ENCODE results near the gene TDP1. TPM values are rescaled to one million over a fixed set of nuclear protein-coding genes. Genes with fewer than 3 reads are reported as not detected.

TDP1 gene
- total and polyA plus RNA-seq, 9 of the 15 experiments (the other 6 are each of a cell fraction or from before 2014, with no cell fraction given) = 21.4 to 41.6 (median 32.3) TPM

DNA sequence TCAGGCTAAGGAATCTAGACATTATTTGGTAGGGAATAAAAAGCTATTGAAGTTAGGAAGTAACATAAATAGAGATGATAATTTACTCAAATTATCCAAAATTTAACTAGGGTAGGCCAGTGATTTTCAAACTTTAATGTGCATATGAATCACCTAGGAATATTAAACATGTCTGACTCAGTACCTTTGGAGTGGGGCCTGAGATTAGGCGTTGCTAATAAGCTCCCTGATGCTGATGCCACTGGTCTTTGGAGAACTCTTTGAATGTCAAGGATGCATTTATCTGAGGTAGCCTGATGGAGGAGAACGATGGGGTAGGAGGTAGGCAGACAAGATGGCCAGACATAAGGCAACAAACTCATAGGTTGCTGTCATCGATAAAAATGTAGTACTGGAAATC lies 34.4 kb upstream of the TDP1 start:
- H3K9me1 ChIP-seq (ENCODE audit: control insufficient read depth, insufficient read depth, low read length) = no peaks in the 10 kb centered on the region
- H3K9me3 ChIP-seq (replicated peaks; ENCODE audit: control insufficient read depth, insufficient read depth, low read depth, low read length) = no peaks in the 10 kb centered on the region
- FAIRE-seq (no peak), ATAC-seq (no peak), DNase-seq (ENCODE audit: extremely low read depth in 1 of 4, low spot score in 3 of 4) (no peak)
- H3K36me3 ChIP-seq (ENCODE audit: control insufficient read depth, insufficient read depth, low read length) = no peaks in the 10 kb centered on the region
- H3K9ac ChIP-seq (ENCODE audit: insufficient read depth in 1 of 2, low read depth in 2 of 2, low read length in 2 of 2) = no peak overlapping the region
- H3K79me2 ChIP-seq (ENCODE audit: control insufficient read depth, insufficient read depth, low read length) = no peaks in the 10 kb centered on the region
- H3K4me1 ChIP-seq (replicated peaks in 1 of 2; ENCODE audit: control insufficient read depth in 2 of 2, insufficient read depth in 2 of 2, low read length in 2 of 2) = no peaks in the 10 kb centered on the region
- H3K27ac ChIP-seq (ENCODE audit: extremely low read depth, low read depth, low read length) = no peak overlapping the region
- no peak overlapping the region for H2AFZ ChIP-seq (ENCODE audit: low read depth, low read length)
- H3K4me3 ChIP-seq = no peak overlapping the region
- in situ Hi-C loops (cut with MboI) (no loop called here), intact Hi-C loops (cut with micrococcal nuclease) (no loop called here)
- no peaks in the 10 kb centered on the region for H4K20me1 ChIP-seq (replicated peaks; ENCODE audit: control insufficient read depth, insufficient read depth, low read length)
- BruUV-seq (replicated peaks) = no TSS peak
- no peaks in the 10 kb centered on the region for H3K27me3 ChIP-seq (ENCODE audit: control insufficient read depth in 2 of 2, insufficient read depth in 2 of 2, low read length in 2 of 2)
- CTCF ChIA-PET (ENCODE audit: low intra/inter-chr PET ratio) = interaction anchor here (0.6 kb wide), 1 partner anchor 889 kb away, joined by 3 read pairs; no protein-coding TSS in a partner anchor
- 53% methylated on average over 3 of the region's 3 CpGs for WGBS (ENCODE audit: insufficient coverage, low coverage, missing lambda C conversion rate)
- no peak overlapping the region for H3K4me2 ChIP-seq (ENCODE audit: insufficient read depth, low read length)
- POLR2A ChIA-PET = no interaction called here
- TF ChIP-seq ILF3 (IDR thresholded peaks at IDR 0.05; ENCODE audit: borderline replicate concordance) (no peak), FUS (optimal IDR thresholded peaks at IDR 0.05; ENCODE audit: low read depth, low read length) (no peak), POLR2G (IDR thresholded peaks at IDR 0.05; ENCODE audit: low read depth, low read length) (no peak), SREBF1 (IDR thresholded peaks at IDR 0.05; ENCODE audit: borderline replicate concordance, low read depth, low read length) (no peak), PKNOX1 (IDR thresholded peaks at IDR 0.05) (no peak), ZNF324 (CRISPR knock-in tag; IDR thresholded peaks at IDR 0.05) (no peak), PCBP1 (IDR thresholded peaks at IDR 0.05; ENCODE audit: low read depth, low read length, poor library complexity, severe bottlenecking) (no peak), SMARCA4 (IDR thresholded peaks at IDR 0.05) (no peak), KLF10 (CRISPR knock-in tag; IDR thresholded peaks at IDR 0.05) (no peak), SNIP1 (IDR thresholded peaks at IDR 0.05; ENCODE audit: low read depth) (no peak), FOXP1 (CRISPR knock-in tag; IDR thresholded peaks at IDR 0.05) (no peak)
- TF ChIP-seq, protein P1, sequence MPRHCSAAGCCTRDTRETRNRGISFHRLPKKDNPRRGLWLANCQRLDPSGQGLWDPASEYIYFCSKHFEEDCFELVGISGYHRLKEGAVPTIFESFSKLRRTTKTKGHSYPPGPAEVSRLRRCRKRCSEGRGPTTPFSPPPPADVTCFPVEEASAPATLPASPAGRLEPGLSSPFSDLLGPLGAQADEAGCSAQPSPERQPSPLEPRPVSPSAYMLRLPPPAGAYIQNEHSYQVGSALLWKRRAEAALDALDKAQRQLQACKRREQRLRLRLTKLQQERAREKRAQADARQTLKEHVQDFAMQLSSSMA (CRISPR knock-in tag; IDR thresholded peaks at IDR 0.05) = no peak
- TF ChIP-seq, protein P2, sequence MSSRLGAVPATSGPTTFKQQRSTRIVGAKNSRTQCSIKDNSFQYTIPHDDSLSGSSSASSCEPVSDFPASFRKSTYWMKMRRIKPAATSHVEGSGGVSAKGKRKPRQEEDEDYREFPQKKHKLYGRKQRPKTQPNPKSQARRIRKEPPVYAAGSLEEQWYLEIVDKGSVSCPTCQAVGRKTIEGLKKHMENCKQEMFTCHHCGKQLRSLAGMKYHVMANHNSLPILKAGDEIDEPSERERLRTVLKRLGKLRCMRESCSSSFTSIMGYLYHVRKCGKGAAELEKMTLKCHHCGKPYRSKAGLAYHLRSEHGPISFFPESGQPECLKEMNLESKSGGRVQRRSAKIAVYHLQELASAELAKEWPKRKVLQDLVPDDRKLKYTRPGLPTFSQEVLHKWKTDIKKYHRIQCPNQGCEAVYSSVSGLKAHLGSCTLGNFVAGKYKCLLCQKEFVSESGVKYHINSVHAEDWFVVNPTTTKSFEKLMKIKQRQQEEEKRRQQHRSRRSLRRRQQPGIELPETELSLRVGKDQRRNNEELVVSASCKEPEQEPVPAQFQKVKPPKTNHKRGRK (tag; IDR thresholded peaks at IDR 0.05) = no peak
- TF ChIP-seq, protein P3, sequence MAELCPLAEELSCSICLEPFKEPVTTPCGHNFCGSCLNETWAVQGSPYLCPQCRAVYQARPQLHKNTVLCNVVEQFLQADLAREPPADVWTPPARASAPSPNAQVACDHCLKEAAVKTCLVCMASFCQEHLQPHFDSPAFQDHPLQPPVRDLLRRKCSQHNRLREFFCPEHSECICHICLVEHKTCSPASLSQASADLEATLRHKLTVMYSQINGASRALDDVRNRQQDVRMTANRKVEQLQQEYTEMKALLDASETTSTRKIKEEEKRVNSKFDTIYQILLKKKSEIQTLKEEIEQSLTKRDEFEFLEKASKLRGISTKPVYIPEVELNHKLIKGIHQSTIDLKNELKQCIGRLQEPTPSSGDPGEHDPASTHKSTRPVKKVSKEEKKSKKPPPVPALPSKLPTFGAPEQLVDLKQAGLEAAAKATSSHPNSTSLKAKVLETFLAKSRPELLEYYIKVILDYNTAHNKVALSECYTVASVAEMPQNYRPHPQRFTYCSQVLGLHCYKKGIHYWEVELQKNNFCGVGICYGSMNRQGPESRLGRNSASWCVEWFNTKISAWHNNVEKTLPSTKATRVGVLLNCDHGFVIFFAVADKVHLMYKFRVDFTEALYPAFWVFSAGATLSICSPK (IDR thresholded peaks at IDR 0.05; ENCODE audit: borderline replicate concordance) = no peak
- TF ChIP-seq, protein P4, sequence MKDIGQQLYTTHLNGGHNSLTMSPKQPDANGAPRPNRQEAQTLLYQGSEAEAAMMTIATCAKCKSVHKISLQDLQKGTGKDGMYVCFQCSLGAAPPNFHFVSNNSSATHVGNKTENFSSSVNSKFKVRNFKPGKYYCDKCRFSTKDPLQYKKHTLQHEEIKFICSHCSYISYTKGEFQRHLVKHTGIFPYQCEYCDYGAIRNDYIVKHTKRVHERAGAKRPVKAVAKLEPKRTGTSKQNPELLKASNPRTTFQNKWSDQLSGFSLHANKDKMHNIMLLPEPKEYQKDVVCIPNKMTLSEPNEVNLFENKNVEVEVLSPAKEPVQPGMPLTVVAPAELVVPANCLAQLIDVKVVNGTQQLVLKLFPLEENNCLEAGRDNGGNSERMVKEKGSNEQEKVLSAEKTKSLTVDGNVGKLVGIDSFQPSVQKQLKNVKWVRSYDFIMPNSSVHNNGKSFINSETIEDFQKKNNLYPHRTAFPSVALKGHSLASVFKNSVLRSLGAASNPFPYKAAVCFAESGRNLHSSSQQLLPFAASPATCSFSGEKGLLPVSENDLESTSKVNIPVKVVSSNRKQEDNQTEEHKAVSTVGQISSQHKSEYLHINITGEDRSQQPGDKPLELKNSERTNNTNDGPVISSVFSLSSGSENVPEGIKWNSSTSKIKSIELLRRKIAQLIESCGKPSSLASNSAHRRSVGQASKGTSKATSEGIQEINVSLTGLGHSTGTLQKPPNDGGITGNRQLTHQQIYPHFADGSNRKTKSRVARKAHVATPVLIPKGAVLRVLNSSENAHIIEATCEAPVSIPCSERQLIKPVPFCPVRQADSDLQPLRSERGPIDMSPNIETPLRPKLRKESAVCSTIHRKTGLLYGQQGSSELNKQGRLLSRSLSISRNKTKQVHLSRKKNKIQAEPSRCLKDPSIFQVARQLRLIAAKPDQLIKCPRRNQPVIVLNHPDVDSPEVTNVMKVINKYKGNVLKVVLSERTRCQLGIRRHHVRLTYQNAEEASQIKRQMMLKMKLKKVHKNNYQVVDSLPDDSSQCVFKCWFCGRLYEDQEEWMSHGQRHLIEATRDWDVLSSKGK (CRISPR knock-in tag; IDR thresholded peaks at IDR 0.05) = no peak
